ENCODE measurements around the gene ENGASE. TPM values are rescaled to one million over a fixed set of nuclear protein-coding genes. Genes with fewer than 3 reads are reported as not detected.

Gene ENGASE
- total RNA-seq, 2 donors from 2014 or later, result 26.9 to 30.2 TPM

GRCh38 chr17:79085921-79086551 is 11.4 kb downstream of the ENGASE start:
- no peak overlapping the region for H3K4me3 Mint-ChIP-seq
- no peaks in the 10 kb centered on the region for H3K27me3 Mint-ChIP-seq
- no peaks in the 10 kb centered on the region for H3K9me3 Mint-ChIP-seq
- ATAC-seq (replicated peaks), result no peak
- H3K36me3 Mint-ChIP-seq (ENCODE audit: low read depth), result peaks cover 24% of the 10 kb centered on the region
- no peaks in the 10 kb centered on the region for H3K4me1 Mint-ChIP-seq
- H3K27ac Mint-ChIP-seq, result no peak overlapping the region

GRCh38 chr17:79086609-79087427 is 12.2 kb downstream of the ENGASE start:
- no peak for ATAC-seq (replicated peaks)
- Mint-ChIP-seq H3K9me3 (no peaks in the 10 kb centered on the region), H3K27me3 (no peaks in the 10 kb centered on the region), H3K27ac (no peak overlapping the region), H3K36me3 (ENCODE audit: low read depth) (peaks cover 17% of the 10 kb centered on the region), H3K4me3 (no peak overlapping the region), H3K4me1 (no peaks in the 10 kb centered on the region)

- no peaks in the 10 kb centered on the region for H3K9me3 Mint-ChIP-seq
- peaks cover 6% of the 10 kb centered on the region for H3K27me3 Mint-ChIP-seq
- H3K4me3 Mint-ChIP-seq, result no peak overlapping the region
- no peaks in the 10 kb centered on the region for H3K4me1 Mint-ChIP-seq
- no peak overlapping the region for H3K27ac Mint-ChIP-seq
- ATAC-seq (replicated peaks), result peak; percentile 82
- peaks cover 15% of the 10 kb centered on the region for H3K36me3 Mint-ChIP-seq (ENCODE audit: low read depth)
Observed at GRCh38 chr17:79087428-79088143, 13.0 kb downstream of the ENGASE start.

- no peaks in the 10 kb centered on the region for H3K9me3 Mint-ChIP-seq
- H3K36me3 Mint-ChIP-seq (ENCODE audit: low read depth), result peaks cover 15% of the 10 kb centered on the region
- no peak overlapping the region for H3K4me3 Mint-ChIP-seq
Observed at GRCh38 chr17:79088247-79088996, 13.8 kb downstream of the ENGASE start.

GRCh38 chr17:79088997-79089328 is 14.3 kb downstream of the ENGASE start:
- Mint-ChIP-seq H3K27ac (no peak overlapping the region), H3K36me3 (ENCODE audit: low read depth) (peaks cover 15% of the 10 kb centered on the region), H3K4me1 (no peaks in the 10 kb centered on the region), H3K4me3 (no peak overlapping the region), H3K9me3 (no peaks in the 10 kb centered on the region), H3K27me3 (peaks cover 6% of the 10 kb centered on the region)
- ATAC-seq (replicated peaks), result no peak

More at GRCh38 chr17:79088247-79088996, 13.8 kb downstream of the ENGASE start:
- no peaks in the 10 kb centered on the region for H3K4me1 Mint-ChIP-seq
- peaks cover 6% of the 10 kb centered on the region for H3K27me3 Mint-ChIP-seq
- no peak overlapping the region for H3K27ac Mint-ChIP-seq
- no peak for ATAC-seq (replicated peaks)

- H3K4me1 Mint-ChIP-seq, result no peaks in the 10 kb centered on the region
- H3K4me3 Mint-ChIP-seq, result no peak overlapping the region
- H3K36me3 Mint-ChIP-seq (ENCODE audit: low read depth), result peaks cover 15% of the 10 kb centered on the region
- H3K27ac Mint-ChIP-seq, result no peak overlapping the region
- H3K27me3 Mint-ChIP-seq, result peaks cover 10% of the 10 kb centered on the region
- ATAC-seq (replicated peaks), result no peak
- H3K9me3 Mint-ChIP-seq, result no peaks in the 10 kb centered on the region
Observed at GRCh38 chr17:79089720-79090442, 15.3 kb downstream of the ENGASE start.

GRCh38 chr17:79090443-79091225 is 16.0 kb downstream of the ENGASE start:
- Mint-ChIP-seq H3K27me3 (peaks cover 10% of the 10 kb centered on the region), H3K4me1 (no peaks in the 10 kb centered on the region), H3K27ac (no peak overlapping the region), H3K36me3 (ENCODE audit: low read depth) (peaks cover 15% of the 10 kb centered on the region), H3K9me3 (no peaks in the 10 kb centered on the region), H3K4me3 (no peak overlapping the region)
- ATAC-seq (replicated peaks), result no peak

- H3K4me3 Mint-ChIP-seq, result no peak overlapping the region
- H3K27ac Mint-ChIP-seq, result no peak overlapping the region
- no peaks in the 10 kb centered on the region for H3K9me3 Mint-ChIP-seq
- no peak for ATAC-seq (replicated peaks)
- no peaks in the 10 kb centered on the region for H3K4me1 Mint-ChIP-seq
- peaks cover 13% of the 10 kb centered on the region for H3K27me3 Mint-ChIP-seq
- peaks cover 9% of the 10 kb centered on the region for H3K36me3 Mint-ChIP-seq (ENCODE audit: low read depth)
Observed at GRCh38 chr17:79091226-79091670, 16.6 kb downstream of the ENGASE start.

- Mint-ChIP-seq H3K27ac (no peak overlapping the region), H3K9me3 (no peaks in the 10 kb centered on the region), H3K36me3 (ENCODE audit: low read depth) (peaks cover under 1% of the 10 kb centered on the region), H3K27me3 (peaks cover 13% of the 10 kb centered on the region), H3K4me1 (no peaks in the 10 kb centered on the region), H3K4me3 (no peak overlapping the region)
- no peak for ATAC-seq (replicated peaks)
Observed at GRCh38 chr17:79092567-79092966, 17.9 kb downstream of the ENGASE start.

- no peak for ATAC-seq (replicated peaks)
- Mint-ChIP-seq H3K4me3 (no peak overlapping the region), H3K27me3 (peaks cover 20% of the 10 kb centered on the region), H3K9me3 (no peaks in the 10 kb centered on the region), H3K36me3 (ENCODE audit: low read depth) (no peaks in the 10 kb centered on the region), H3K27ac (no peak overlapping the region), H3K4me1 (no peaks in the 10 kb centered on the region)
Observed at GRCh38 chr17:79093270-79093669, 18.6 kb downstream of the ENGASE start.

- Mint-ChIP-seq H3K36me3 (ENCODE audit: low read depth) (no peaks in the 10 kb centered on the region), H3K4me3 (no peak overlapping the region), H3K9me3 (no peaks in the 10 kb centered on the region), H3K27ac (no peak overlapping the region), H3K4me1 (no peaks in the 10 kb centered on the region), H3K27me3 (peaks cover 21% of the 10 kb centered on the region)
- no peak for ATAC-seq (replicated peaks)
Observed at GRCh38 chr17:79094261-79094660, 19.6 kb downstream of the ENGASE start.

GRCh38 chr17:79095345-79096055 is 20.9 kb downstream of the ENGASE start:
- H3K4me3 Mint-ChIP-seq, result no peak overlapping the region
- H3K9me3 Mint-ChIP-seq, result no peaks in the 10 kb centered on the region
- peaks cover 27% of the 10 kb centered on the region for H3K27me3 Mint-ChIP-seq
- no peaks in the 10 kb centered on the region for H3K4me1 Mint-ChIP-seq
- no peak overlapping the region for H3K27ac Mint-ChIP-seq
- ATAC-seq (replicated peaks), result no peak
- H3K36me3 Mint-ChIP-seq (ENCODE audit: low read depth), result no peaks in the 10 kb centered on the region

GRCh38 chr17:79096477-79096876 is 21.9 kb downstream of the ENGASE start:
- Mint-ChIP-seq H3K9me3 (no peaks in the 10 kb centered on the region), H3K4me1 (no peaks in the 10 kb centered on the region), H3K27me3 (peaks cover 27% of the 10 kb centered on the region), H3K4me3 (no peak overlapping the region), H3K36me3 (ENCODE audit: low read depth) (no peaks in the 10 kb centered on the region), H3K27ac (no peak overlapping the region)
- ATAC-seq (replicated peaks), result no peak

All from activated T-helper 17 cell treated with anti-CD3 and anti-CD28 coated beads, Interleukin-2, amount 50 U/mL, for 72 hours (primary cell).